Uterus (tissue), 2 donors: ENCODE results near the gene KCNN3.

ENCODE experiments used
- CTCF ChIP-seq, 4 experiments: fragments of 200-600 bp in 2 of 4; fragments of 450-650 bp in 2 of 4; sonication (generic) in 2 of 4; IDR thresholded peaks; one replicate each; pipeline ENCODE4 v1.5.1; 2016 to 2019; ENCODE audit warnings: antibody characterized with exemption in 4 of 4, mild to moderate bottlenecking in 2 of 4, moderate library complexity in 1 of 4
- POLR2A ChIP-seq, 2 donors: fragments of 450-650 bp; IDR thresholded peaks; one replicate each; pipeline ENCODE4 v1.6.1; 2016; ENCODE audit warnings: antibody characterized with exemption in 2 of 2, mild to moderate bottlenecking in 1 of 2, moderate library complexity in 1 of 2

DNA sequence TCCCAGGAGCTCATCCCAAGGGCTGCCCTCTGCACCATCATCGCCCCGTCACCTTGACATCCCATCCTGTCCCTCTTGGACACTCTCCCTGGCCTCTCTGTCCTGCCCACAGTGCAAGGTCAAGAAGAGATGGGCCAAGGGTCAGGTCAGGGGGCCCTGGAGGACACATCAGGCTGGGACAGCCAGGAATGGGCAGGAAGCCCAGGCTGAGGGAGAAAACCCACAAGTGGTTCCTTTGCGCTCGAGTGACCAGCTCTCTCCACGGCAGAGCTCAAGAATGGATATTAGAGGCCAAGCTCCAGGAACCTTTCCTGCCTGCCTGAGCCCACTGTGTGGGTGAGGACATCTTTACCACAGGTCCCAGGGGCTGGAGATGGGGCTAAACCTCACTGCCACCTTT is 41.0 kb downstream of the KCNN3 start:
- no peak for TF ChIP-seq CTCF (IDR thresholded peaks at IDR 0.05)
- no peak for TF ChIP-seq POLR2A (IDR thresholded peaks at IDR 0.05)
